ENCODE data around the gene GTPBP1. TPM values are rescaled to one million over a fixed set of nuclear protein-coding genes. Genes with fewer than 3 reads are reported as not detected.

The GTPBP1 gene
- total RNA-seq, 4 donors from 2014 or later, result 16.2 to 71.5 (median 56.1) TPM

DNA sequence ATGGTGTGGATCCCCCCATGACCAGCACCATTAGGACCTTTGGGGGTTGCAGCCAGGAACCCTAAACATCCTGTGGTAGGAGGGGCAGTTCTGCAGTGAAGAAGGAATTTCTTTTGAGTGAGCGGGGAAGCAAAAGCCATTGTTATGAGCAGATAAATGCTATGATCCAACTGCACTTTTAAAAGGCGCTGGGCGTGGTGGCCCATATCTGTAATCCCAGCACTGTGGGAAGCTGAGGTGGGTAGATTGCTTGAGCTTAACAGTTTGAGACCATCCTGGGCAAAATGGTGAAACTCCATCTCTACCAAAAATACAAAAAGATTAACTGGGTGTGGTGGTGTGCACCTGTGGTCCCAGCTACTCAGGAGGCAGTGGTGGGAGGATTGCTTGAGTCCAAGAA, 29.9 kb upstream of the GTPBP1 start:
- no peak for DNase-seq
- intact Hi-C loops (cut with DNase I; ENCODE audit: low total_unique reads), result no loop called here
- TF ChIP-seq CTCF (IDR thresholded peaks at IDR 0.05), result no peak
- no peak for TF ChIP-seq POLR2A (IDR thresholded peaks at IDR 0.05)
- Histone ChIP-seq H3K36me3 (no peaks in the 10 kb centered on the region), H3K4me3 (no peak overlapping the region), H3K4me1 (no peaks in the 10 kb centered on the region), H3K9me3 (no peaks in the 10 kb centered on the region), H3K27ac (no peak overlapping the region), H3K27me3 (no peaks in the 10 kb centered on the region)

DNA sequence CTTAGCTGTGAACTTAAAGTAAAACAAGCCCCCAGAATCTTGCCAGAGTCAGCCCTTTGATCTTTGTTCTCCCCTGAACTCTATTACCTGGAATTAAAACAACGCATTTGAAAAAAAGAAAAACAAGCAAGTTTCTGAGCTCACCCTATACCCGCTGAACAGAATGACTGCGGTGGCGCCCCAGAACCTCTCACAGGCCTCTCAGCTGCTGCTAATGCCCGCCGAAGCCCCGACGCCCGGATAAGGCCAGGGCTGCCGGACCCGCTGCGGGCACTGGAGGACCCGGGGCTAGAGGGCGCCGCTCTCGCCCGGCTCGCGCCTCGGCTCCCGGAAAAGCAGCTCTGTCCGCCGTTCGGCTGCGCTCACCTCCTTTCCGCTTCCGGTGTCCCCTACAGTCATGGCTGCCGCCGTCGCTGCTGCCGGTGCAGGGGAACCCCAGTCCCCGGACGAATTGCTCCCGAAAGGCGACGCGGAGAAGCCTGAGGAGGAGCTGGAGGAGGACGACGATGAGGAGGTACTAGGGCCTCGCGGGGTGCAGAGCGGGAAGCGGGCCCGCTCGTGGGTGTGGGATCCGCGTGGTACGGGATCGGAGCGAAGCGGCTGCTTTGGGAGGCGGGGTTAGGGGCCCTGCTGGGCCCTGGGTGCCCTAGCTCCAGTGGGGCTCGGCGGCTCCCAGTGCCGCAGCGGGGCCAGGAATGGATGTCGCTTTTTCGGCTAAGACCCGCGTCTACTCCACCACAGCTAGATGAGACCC, 24.0 kb upstream of the GTPBP1 start, which contains the start of gene TOMM22:
TSS of gene TOMM22 (plus strand) at position 376 of the 754 bp plus-strand sequence. CDS start at position 398, 22 bp downstream.
- H3K27ac ChIP-seq, result peak within 1 kb of the TSS; percentile 66 to 68
- peak within 1 kb of the TSS; percentile 80 to 95 for H3K4me3 ChIP-seq
- H3K4me1 ChIP-seq, result no peaks in the 10 kb centered on the region
- no peaks in the 10 kb centered on the region for H3K36me3 ChIP-seq
- H3K27me3 ChIP-seq, result no peaks in the 10 kb centered on the region
- TF ChIP-seq POLR2A (IDR thresholded peaks at IDR 0.05), result peak; percentile 35 to 49
- TF ChIP-seq CTCF (IDR thresholded peaks at IDR 0.05), result peak; percentile 63 to 92 (median 86)
- peak; percentile 78 to 87 for DNase-seq
- intact Hi-C loops (cut with DNase I; ENCODE audit: low total_unique reads), result no loop called here
- H3K9me3 ChIP-seq, result no peaks in the 10 kb centered on the region

DNA sequence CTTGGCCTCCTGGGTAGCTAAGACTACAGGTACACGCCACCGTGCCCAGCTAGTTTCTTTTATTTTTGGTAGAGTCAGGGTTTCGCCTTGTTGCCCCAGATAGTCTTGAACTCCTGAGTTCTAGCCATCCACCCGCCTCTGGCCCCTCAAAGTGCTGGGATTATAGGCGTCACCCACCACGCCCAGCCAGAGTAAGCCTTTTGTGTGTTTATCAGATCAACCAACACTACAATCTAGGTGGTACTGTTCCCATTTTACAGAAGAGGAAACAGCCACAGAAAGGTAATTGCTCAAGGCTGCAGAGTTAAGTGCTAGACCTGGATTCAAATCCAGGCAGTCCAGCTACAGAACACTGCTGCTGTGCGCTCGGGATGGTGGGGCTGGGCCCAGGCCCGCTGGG, 20.8 kb upstream of the GTPBP1 start:
- no peak overlapping the region for H3K4me3 ChIP-seq
- intact Hi-C loops (cut with DNase I; ENCODE audit: low total_unique reads), result no loop called here
- DNase-seq, result no peak

DNA sequence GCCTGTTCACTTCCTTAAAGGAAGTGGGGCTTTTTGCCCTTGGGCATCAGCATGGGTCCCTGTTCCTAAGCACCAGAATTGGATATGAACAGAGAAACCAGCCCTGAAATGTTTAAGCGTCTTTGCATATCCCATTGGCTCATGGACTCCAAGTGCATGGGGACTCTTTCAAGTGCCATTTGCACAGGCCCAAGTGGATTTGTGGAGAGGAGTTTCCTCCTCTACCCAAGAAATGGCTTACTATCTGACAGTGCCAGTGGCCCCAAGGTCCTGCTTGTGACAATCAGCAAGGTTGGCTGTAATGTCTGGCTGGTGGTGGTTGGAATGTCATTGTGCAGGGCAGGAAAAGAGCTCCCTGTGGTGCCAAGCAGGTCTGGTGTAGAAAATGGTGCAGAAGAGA, 20.0 kb upstream of the GTPBP1 start:
- Histone ChIP-seq H3K36me3 (no peaks in the 10 kb centered on the region), H3K27me3 (no peaks in the 10 kb centered on the region)

More for the DNA sequence above, 20.8 kb upstream of the GTPBP1 start:
- H3K9me3 ChIP-seq, result no peaks in the 10 kb centered on the region
- no peak overlapping the region for H3K27ac ChIP-seq
- H3K27me3 ChIP-seq, result no peaks in the 10 kb centered on the region
- H3K4me1 ChIP-seq, result no peaks in the 10 kb centered on the region
- TF ChIP-seq POLR2A (IDR thresholded peaks at IDR 0.05) (no peak), CTCF (IDR thresholded peaks at IDR 0.05) (no peak)
- H3K36me3 ChIP-seq, result no peaks in the 10 kb centered on the region

More for the DNA sequence above, 20.0 kb upstream of the GTPBP1 start:
- H3K4me3 ChIP-seq, result no peak overlapping the region
- no peak for DNase-seq
- no peak overlapping the region for H3K27ac ChIP-seq
- H3K9me3 ChIP-seq, result no peaks in the 10 kb centered on the region
- no peaks in the 10 kb centered on the region for H3K4me1 ChIP-seq
- TF ChIP-seq CTCF (IDR thresholded peaks at IDR 0.05) (no peak), POLR2A (IDR thresholded peaks at IDR 0.05) (no peak)
- intact Hi-C loops (cut with DNase I; ENCODE audit: low total_unique reads), result no loop called here

Measured in uterus (tissue), 4 donors.